HG03097 (cell line): ENCODE results near the gene PKD2.
"Not testable (repeated sequence)": the region's sequence is repeated elsewhere in the genome, so short reads cannot be mapped to it uniquely, and the experiment has no call there.

ENCODE experiments used
- ATAC-seq: cut with Tn5 transposase; IDR thresholded peaks from one replicate; pipeline ENCODE4 v1.9.1; 2021; ENCODE audit not compliant: unreplicated experiment, low FRiP score

The PKD2 gene

GRCh38 chr4:88107406-88108107 lies 100.1 kb downstream of the PKD2 start:
- ATAC-seq, result no peak

GRCh38 chr4:88108108-88108465 lies 100.7 kb downstream of the PKD2 start:
- not testable (repeated sequence) for ATAC-seq

- ATAC-seq, result no peak
Observed at GRCh38 chr4:88108747-88109122, 101.3 kb downstream of the PKD2 start.

- no peak for ATAC-seq
Observed at GRCh38 chr4:88109123-88109881, 101.9 kb downstream of the PKD2 start.

GRCh38 chr4:88110826-88111225 lies 103.4 kb downstream of the PKD2 start:
- no peak for ATAC-seq

GRCh38 chr4:88112856-88113255 lies 105.4 kb downstream of the PKD2 start:
- no peak for ATAC-seq

- no peak for ATAC-seq
Observed at GRCh38 chr4:88115587-88115986, 108.2 kb downstream of the PKD2 start.

GRCh38 chr4:88119943-88120342 lies 112.5 kb downstream of the PKD2 start:
- no peak for ATAC-seq

- not testable (repeated sequence) for ATAC-seq
Observed at GRCh38 chr4:88122260-88122659, 114.8 kb downstream of the PKD2 start.
